Hematopoietic multipotent progenitor cell treated with erythropoietin and hydrocortisone succinate and interleukin-3 and kit ligand, for 17 days (in vitro differentiated cells): ENCODE measurements around the gene GALE.
A peak's percentile ranks its signal among the peaks of the same experiment; 100 is the strongest.
"Not testable (repeated sequence)": the region's sequence is repeated elsewhere in the genome, so short reads cannot be mapped to it uniquely, and the experiment has no call there.

ENCODE experiments used
- DNase-seq: peaks from one replicate; pipeline ENCODE4 v3.0.0-alpha.2; 2015; ENCODE audit warnings: low spot score

The GALE gene

GRCh38 chr1:23792151-23792945, 8.2 kb downstream of the GALE start:
- DNase-seq = no peak

GRCh38 chr1:23791516-23792047, 9.0 kb downstream of the GALE start:
- DNase-seq = no peak

GRCh38 chr1:23790696-23791515, 9.6 kb downstream of the GALE start, which contains the start of gene LYPLA2:
LYPLA2 (plus strand) TSS chr1:23791145; CDS start chr1:23792683, 1,538 bp downstream.
- peak; percentile 76 for DNase-seq

- DNase-seq = no peak
These were observed 11.9 kb downstream of the GALE start for GRCh38 chr1:23788695-23789094.

- no peak for DNase-seq
These were observed 12.9 kb downstream of the GALE start for GRCh38 chr1:23787701-23788100.

- no peak for DNase-seq
These were observed 15.7 kb downstream of the GALE start for GRCh38 chr1:23784846-23785245.

- DNase-seq = not testable (repeated sequence)
These were observed 17.4 kb downstream of the GALE start for GRCh38 chr1:23783141-23783540.

- DNase-seq = peak; percentile 67
These were observed 20.7 kb downstream of the GALE start for GRCh38 chr1:23779826-23780371.

GRCh38 chr1:23777979-23778814, 22.4 kb downstream of the GALE start, which contains the start of gene PITHD1:
PITHD1 (plus strand) TSS chr1:23778418; CDS start chr1:23778516, 98 bp downstream.
- peak; percentile 95 for DNase-seq

GRCh38 chr1:23776217-23776616, 24.3 kb downstream of the GALE start:
- DNase-seq = peak; percentile 65

GRCh38 chr1:23774174-23774880, 26.2 kb downstream of the GALE start:
- peak; percentile 34 for DNase-seq

- DNase-seq = no peak
These were observed 27.7 kb downstream of the GALE start for GRCh38 chr1:23772854-23773242.

- peak; percentile 92 for DNase-seq
These were observed 28.3 kb downstream of the GALE start for GRCh38 chr1:23772049-23772853.

GRCh38 chr1:23768733-23769132, 31.8 kb downstream of the GALE start:
- no peak for DNase-seq

- no peak for DNase-seq
These were observed 37.4 kb downstream of the GALE start for GRCh38 chr1:23763041-23763577.

- DNase-seq = no peak
These were observed 41.3 kb downstream of the GALE start for GRCh38 chr1:23759277-23759676.

GRCh38 chr1:23757812-23758211, 42.7 kb downstream of the GALE start:
- DNase-seq = no peak

GRCh38 chr1:23756676-23757075, 43.9 kb downstream of the GALE start:
- DNase-seq = no peak

GRCh38 chr1:23752909-23753308, 47.6 kb downstream of the GALE start:
- DNase-seq = no peak

- DNase-seq = no peak
These were observed 48.7 kb downstream of the GALE start for GRCh38 chr1:23751815-23752200.
